ENCODE results near the gene TBCCD1. TPM values are rescaled to one million over a fixed set of nuclear protein-coding genes. Genes with fewer than 3 reads are reported as not detected.
A peak's percentile ranks its signal among the peaks of the same experiment; 100 is the strongest.
"Not testable (repeated sequence)": the region's sequence is repeated elsewhere in the genome, so short reads cannot be mapped to it uniquely, and the experiment has no call there.

The TBCCD1 gene
- total RNA-seq, 1 donor from 2014 or later = 6.2 TPM

DNA sequence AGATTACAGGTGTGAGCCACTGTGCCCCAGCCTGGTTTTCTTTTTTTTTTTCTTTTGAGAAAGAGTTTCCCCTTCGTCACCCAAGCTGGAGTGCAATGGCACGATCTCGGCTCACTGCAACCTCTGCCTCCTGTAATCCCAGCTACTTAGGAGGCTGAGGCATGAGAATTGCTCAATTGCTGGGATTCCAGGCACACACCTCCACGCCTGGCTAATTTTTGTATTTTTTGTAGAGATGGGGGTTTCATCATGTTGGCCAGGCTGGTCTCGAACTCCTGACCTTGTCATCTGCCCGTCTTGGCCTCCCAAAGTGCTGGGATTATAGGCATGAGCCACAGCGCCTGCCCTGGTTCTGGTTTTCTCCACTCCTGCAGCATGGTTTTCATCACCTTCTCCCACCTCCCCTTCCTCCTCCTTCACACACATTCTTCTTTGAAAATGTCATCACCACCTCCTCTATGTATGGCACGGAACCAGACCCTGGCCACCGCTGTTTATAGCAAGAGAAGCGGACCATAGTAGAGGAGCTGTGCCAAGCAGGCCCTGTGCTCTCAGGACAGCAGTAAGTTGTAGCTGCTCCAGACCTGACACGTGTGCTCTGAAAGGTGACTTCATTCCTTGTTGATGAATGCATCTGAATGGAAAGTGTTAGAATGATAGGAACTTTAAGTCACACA, 31.1 kb upstream of the TBCCD1 start:
- intact Hi-C loops (cut with DNase I) = no loop called here
- peak; percentile 95 for ATAC-seq (ENCODE audit: poor library complexity)

DNA sequence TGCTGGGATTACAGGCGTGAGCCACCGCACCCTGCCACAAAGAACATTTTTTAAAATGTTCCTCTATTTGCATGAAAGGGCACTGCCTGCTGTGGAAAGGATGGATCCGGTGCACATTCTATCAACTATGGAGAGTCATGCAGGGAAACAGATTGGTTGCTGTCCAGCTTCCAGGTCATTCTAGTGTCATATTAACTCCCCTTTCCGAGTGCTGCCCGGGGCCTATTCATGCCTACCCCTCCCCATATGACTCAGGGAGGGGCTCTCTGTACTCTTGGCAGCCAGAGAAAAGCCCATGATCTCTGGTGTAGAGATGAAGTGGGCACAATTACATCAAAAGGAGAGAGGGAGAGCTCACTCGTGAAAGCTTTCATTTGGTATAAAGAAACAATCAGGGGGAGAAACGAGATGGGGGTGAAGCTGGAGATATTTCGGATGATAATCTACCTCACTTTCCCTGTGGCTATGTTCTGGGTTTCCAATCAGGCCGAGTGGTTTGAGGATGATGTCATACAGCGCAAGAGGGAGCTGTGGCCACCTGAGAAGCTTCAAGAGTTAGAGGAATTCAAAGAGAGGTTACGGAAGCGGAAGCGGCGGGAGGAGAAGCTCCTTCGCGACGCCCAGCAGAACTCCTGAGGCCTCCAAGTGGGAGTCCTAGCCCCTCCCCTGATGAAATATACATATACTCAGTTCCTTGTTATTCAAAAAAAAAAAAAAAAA, 29.6 kb upstream of the TBCCD1 start:
- intact Hi-C loops (cut with DNase I) = no loop called here
- no peak for ATAC-seq (ENCODE audit: poor library complexity)
- DNase-seq = no peak

More for the DNA sequence above, 31.1 kb upstream of the TBCCD1 start:
- peak; percentile 82 for DNase-seq

DNA sequence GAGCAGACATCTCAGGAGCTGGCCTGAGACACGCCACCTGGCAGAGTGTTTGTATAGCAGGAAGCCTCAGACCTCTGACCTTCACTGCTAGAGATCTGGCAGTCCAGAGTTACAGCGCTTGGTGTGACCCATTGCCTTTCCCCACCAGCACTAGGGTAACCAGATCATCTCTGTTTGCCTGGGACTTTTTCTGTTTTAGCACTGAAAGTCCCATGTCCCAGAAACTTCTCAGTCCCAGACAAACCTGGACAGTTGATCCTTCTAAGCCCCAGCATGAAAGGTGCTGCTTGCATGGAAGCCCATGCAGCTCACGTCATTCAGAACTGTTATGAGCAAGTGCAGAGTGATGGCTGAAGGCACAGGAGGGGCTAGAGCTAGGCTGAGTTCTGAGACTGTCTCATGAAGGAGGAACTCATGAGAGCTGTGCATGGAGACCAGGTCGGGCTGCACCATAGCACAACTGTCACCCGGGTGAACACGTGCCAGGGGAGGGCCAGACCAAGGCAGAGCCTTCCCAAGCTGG, 27.5 kb upstream of the TBCCD1 start:
- no peak for ATAC-seq (ENCODE audit: poor library complexity)

DNA sequence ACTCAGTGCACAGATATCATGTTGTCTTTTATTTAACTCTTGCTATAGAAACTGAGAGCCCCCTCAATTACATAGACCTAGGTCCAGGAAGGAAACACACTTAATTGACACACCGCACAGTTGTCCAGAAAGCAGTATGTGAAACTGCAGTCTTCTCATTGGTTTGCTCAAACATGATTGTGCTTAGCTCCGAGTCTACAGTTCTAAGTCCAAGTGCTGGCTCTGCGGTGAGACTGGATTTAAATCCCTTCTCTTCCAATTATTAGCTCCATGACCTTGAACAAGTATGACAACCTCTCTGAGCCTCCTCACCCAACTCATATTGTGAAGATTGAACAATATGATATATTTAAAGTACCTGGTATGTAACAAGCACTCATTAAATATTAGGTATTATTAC, 26.7 kb upstream of the TBCCD1 start:
- ATAC-seq (ENCODE audit: poor library complexity) (no peak), DNase-seq (no peak)
- intact Hi-C loops (cut with DNase I) = no loop called here

More for the DNA sequence above, 27.5 kb upstream of the TBCCD1 start:
- intact Hi-C loops (cut with DNase I) = no loop called here
- no peak for DNase-seq

DNA sequence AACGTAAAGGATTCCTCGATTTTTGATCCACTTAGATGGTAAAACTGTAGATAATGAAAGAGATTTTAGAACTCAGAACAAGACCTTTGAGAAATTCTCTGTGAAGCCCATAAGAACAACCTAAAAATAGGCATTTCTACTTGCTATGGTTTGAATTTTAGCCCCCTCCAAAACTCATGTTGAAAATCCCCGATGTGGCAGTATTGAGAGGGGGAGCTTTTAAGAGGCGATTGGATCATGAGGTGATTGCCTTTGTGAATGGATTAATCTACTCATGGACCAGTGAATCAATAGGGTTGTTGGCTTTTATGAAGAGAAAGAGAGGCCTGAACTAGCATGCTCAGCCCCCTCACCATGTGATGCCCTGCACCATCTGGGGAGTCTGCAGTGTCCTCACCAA, 25.5 kb upstream of the TBCCD1 start:
- DNase-seq (no peak), ATAC-seq (ENCODE audit: poor library complexity) (no peak)
- intact Hi-C loops (cut with DNase I) = no loop called here

DNA sequence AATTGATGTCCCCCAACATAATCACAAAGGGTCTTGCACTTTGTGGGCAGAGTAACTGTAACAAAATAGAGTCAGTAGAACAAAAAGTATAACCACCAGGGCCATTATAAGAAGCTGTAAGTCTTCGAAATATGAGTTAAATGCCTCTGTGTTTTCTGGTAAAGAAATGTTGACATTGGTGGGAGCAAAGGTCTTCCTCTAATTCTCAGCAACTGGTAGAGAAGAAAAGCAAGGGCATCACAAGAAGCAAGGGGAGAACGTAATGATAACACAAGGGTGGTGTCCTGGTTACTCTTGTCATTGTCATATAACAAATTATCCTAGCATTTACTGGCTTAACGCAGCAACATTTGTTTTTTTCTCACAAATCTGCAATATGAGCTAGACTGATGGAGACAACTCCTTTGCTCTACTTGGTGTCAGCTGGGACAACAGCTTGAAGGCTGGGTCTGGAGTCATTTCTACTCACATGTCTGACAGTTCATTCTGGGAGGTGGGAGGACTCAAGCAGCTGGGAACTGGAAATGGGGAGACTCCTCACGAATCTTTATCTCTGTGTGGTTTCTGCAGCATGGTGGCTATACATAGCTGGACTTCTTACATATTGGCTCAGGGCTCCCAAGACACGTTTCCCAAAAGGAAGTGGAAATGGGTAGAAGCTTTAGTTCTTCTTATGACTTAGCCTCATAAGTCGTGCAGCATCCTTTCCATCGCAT, 23.6 kb upstream of the TBCCD1 start:
- intact Hi-C loops (cut with DNase I) = no loop called here
- DNase-seq (no peak), ATAC-seq (ENCODE audit: poor library complexity) (no peak)

DNA sequence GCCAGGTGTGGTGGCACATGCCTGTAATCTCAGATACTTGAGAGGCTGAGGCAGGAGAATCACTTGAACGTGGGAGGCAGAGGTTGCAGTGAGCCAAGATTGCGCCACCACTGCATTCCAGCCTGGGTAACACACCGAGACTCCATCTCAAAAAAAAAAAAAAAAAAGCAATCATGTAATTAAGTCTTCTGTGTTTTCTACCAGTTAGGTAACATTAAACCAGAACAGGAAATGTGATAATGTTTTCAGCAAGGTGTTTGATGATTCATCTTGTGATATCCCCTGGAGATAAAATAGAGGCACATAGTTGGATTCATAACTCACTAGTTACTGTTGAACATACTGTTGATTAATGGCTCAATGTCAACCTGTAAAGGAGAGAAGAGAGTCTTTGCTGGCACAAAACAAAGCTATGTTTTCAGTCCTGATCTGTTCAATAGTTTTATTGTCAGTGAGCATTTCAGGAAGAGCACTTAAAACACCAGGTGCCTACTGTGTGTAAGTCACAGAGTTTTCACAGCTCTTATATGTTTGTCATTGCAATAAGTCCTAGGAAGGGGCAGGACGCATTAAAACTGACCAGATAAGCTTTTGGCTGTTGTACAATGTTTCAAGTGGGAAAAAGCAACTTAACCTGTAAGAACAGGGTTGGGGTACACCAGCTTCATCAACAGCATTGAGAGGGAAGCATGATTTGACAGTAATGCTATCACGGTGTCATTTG, 22.9 kb upstream of the TBCCD1 start:
- DNase-seq (no peak), ATAC-seq (ENCODE audit: poor library complexity) (no peak)
- intact Hi-C loops (cut with DNase I) = no loop called here

DNA sequence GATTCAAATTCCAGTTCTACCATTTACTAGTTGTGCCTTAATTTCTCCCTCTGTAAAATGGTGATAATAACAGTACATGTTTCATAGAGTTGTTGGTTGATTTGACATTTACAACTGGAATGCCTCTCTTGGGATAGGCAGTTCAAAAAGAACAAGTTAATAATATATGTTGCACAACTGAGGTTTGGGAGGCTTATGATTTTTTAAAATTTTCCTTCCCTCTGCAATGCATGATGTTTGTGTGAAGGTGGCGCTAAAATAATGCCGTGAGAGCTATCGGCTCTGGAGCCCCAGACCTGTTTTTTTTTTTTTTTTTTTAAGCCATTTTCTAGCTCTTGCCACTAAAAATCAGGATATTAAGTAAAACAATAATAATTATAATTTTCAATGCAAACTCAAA, 22.0 kb upstream of the TBCCD1 start:
- DNase-seq = no peak
- ATAC-seq (ENCODE audit: poor library complexity) = no peak
- intact Hi-C loops (cut with DNase I) = no loop called here

DNA sequence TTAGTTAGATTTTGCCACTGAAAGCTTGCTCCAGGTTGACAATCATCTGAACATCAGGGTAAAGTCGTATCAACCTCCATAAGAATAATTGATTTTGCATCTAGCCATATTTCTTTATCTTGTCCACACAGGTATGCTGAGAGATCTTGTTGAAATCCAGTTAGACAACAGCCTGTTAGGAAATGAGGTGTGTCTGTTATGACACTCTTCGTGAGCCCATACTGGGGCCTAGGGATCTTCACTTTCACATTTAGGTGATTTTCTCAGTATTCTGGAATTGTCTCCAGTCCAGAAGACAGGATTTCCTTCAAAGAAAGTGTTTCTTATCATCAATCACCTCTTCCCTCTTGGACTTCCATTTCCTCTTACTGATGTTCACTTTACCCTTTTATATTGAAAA, 21.5 kb upstream of the TBCCD1 start:
- DNase-seq = no peak
- no peak for ATAC-seq (ENCODE audit: poor library complexity)
- intact Hi-C loops (cut with DNase I) = no loop called here

DNA sequence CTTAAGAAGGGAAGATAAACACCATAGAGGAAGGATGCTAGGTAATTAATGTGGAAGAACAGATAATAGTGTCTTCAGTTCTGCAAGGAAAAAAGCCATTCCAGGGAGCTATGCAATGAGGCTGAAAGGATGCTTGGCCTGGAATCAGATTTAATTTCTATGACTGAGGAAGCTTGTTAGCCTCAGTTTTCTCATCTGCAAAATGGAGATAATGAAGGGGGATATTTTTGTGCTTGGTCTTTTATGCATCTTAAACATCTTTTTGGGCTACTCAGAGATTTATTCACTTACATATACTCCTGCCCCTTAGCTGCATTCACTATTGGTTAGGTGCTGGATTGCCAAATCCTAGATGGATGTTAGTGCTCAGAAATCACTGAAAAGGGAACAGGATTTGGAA, 20.0 kb upstream of the TBCCD1 start:
- intact Hi-C loops (cut with DNase I) = no loop called here
- ATAC-seq (ENCODE audit: poor library complexity) (no peak), DNase-seq (no peak)

DNA sequence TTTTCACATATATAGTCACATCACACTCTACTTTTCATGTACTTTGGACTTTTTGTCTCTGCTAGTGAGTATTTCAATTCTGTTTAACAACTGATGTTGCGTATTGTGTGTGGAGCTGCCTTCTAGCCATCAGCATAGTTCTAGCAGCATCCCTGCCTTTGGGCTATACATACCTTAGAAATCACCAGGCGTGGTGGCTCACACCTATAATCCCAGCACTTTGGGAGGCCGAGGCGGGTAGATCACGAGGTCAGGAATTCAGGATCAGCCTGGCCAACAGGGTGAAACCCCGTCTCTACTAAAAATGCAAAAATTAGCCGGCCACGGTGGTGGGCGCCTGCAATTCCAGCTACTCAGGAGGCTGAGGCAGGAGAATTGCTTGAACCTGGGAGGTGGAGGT, 19.1 kb upstream of the TBCCD1 start:
- ATAC-seq (ENCODE audit: poor library complexity); DNase-seq; intact Hi-C loops (cut with DNase I): not testable (repeated sequence)

DNA sequence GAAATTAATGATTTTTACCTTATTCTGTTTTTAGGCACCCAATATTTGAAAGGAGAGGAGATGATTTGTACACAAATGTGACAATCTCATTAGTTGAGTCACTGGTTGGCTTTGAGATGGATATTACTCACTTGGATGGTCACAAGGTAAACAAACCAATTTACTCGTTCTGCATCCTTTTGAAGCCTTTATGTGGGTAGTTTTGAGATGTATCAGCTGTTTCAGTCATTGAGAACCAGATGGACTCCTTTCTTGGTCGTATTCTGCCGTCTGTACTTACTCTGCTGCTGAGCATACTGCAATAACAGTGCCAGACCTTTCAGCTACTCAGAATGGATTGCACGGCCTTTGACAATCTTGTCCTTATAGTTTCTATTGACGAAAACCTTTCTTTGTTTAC, 16.7 kb upstream of the TBCCD1 start:
- ATAC-seq (ENCODE audit: poor library complexity) (no peak), DNase-seq (no peak)
- intact Hi-C loops (cut with DNase I) = no loop called here

DNA sequence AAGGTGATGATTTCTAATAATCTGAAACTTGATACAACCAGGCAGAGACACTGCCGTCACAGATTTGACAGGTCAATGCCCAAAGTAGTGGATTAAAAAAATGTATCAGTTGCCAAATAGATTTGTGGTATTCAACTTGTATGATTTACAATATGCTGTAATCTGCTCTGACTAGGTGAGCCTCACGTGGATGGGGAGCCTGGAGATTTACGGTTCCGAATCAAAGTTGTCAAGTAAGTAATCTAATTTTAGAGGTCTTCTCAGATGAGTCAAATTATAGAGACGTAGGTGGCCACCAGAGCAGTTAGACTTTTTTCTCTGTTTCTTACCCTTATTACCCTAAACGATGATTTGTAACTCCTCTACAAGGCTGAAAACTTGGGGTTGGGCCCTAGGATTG, 15.4 kb upstream of the TBCCD1 start:
- DNase-seq (no peak), ATAC-seq (ENCODE audit: poor library complexity) (no peak)
- intact Hi-C loops (cut with DNase I) = no loop called here

DNA sequence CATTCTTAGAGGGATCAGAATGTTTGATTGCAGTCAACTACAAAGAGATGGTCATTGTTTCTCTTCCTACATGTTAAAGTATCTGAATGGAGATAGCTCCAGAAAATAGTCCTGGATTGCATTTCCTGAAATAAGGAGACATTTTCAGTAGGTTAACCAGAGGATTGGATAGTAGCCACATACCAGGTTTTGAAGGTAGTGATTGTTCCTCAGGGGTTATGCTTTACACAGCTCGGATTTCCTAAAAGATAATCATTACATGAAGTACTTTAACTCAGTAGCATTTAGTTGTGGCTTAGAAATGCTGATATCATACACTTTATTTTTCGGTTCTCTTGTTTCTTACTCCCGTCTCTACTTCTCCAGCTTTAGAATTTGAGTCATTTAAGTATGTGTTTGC, 13.6 kb upstream of the TBCCD1 start:
- no peak for DNase-seq
- ATAC-seq (ENCODE audit: poor library complexity) = no peak
- intact Hi-C loops (cut with DNase I) = no loop called here

DNA sequence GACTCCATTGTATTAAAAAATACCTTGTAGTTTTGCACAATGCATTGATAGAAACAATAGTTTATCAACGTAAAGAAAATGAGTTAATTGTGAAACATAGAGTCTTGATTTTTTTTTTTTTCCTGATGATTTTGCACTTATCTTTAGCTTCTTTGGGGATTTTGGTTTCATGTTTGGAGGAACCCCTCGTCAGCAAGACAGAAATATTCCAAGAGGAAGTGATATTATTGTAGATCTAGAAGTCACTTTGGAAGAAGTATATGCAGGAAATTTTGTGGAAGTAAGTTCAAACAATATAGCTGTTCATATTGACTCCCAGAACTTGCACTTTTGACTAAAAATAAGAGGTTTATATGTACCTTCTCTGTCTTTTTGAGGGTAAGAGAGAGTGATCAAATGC, 10.4 kb upstream of the TBCCD1 start:
- intact Hi-C loops (cut with DNase I) = no loop called here
- ATAC-seq (ENCODE audit: poor library complexity) = no peak
- DNase-seq = no peak

DNA sequence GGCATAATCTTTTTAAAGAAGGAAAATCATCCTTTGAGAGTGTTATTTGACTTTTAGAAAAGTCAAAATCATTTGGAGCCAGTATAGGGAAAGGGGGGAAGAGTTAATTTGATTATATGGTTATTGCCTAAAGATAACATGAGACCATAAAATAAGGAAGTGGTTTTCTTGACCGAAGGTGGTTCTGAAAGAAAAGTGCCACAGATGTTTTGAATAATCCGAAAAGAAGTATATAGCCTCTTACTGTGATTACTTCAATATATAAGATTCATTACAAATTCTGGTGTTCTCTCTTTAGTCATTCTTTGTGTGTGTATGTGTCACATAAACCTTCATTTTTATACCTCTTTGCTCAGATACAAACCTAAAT, 4.5 kb upstream of the TBCCD1 start:
- DNase-seq (no peak), ATAC-seq (ENCODE audit: poor library complexity) (no peak)
- intact Hi-C loops (cut with DNase I) = no loop called here

DNA sequence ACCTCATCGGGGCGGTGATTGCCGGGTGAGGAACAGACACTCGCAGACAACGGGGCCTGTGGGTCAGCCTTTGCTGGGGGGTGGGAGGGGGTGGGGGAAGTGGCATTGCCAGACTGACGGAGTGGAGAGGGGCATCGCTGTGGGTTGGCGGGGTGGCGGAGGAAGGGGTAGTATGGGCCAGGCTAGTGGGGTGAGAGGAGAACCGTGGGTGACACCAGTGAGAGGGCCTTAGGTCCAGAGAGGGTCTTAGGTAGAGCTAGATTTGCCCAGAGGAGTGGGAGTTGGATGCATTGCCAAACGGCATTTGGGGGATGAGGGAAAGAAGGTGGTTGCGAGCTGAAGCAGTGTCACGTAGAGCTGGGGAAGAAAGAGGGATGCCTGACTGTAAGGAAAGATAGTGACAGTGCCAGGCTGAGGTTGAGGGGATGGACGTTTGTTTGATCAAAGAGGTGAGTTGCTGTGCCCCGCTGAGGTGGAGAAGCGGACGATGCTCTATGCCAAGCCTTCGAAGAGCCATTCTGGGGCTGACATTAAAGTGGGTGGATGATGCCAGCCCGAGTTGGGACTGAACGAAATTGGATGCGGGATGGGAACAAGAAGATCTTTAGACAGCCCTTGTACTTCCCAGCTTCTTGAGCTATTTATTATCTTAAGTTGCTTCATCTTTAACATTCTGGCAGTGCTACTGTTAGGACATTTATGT, 4.0 kb upstream of the TBCCD1 start:
- intact Hi-C loops (cut with DNase I) = no loop called here
- ATAC-seq (ENCODE audit: poor library complexity) = no peak
- no peak for DNase-seq

DNA sequence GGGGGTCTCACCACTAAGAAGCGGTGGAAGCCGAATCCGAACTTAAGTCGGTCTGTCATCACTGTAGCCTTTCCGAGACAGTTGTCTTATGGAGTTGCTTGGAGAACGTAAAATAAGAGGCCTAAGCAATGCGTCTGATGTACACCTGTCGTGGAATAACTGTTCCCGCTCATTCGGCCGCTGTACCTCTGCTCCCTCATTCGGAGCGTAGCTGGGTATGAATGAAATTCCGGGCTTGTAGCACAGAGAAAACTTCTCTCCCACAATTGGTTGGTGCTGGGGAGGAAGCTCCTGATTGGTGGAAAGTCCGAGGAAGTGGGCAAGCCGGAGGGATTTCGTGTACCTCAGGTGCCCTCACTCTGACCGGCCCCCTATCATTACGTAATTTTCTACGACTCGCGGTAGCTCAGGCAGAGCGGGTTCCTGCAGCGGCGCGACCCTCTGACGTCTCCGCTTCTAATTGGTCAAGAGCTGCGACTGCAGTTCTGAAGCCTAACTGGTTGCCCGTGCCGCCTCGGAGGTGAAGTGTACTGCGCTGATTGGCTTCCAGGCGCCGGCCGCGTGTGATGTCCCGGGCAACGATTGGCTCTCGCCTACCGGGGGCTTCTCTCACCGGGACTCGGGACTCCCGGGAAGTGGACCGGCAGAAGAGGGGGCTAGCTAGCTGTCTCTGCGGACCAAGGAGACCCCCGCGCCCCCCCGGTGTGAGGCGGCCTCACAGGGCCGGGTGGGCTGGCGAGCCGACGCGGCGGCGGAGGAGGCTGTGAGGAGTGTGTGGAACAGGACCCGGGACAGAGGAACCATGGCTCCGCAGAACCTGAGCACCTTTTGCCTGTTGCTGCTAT, 3.2 kb upstream of the TBCCD1 start, which contains the start of gene DNAJB11:
Gene DNAJB11 (plus strand): TSS at position 625 of the 845 bp plus-strand sequence. CDS start 178 bp downstream, at position 803.
- intact Hi-C loops (cut with DNase I) = no loop called here
- peak; percentile 99 for DNase-seq
- peak; percentile 94 for ATAC-seq (ENCODE audit: poor library complexity)

All from Right ventricle myocardium superior (tissue), 1 donor.